ENCODE results near the gene ELF2.
A peak's percentile ranks its signal among the peaks of the same experiment; 100 is the strongest.
"Not testable (repeated sequence)": the region's sequence is repeated elsewhere in the genome, so short reads cannot be mapped to it uniquely, and the experiment has no call there.

ELF2 gene

DNA sequence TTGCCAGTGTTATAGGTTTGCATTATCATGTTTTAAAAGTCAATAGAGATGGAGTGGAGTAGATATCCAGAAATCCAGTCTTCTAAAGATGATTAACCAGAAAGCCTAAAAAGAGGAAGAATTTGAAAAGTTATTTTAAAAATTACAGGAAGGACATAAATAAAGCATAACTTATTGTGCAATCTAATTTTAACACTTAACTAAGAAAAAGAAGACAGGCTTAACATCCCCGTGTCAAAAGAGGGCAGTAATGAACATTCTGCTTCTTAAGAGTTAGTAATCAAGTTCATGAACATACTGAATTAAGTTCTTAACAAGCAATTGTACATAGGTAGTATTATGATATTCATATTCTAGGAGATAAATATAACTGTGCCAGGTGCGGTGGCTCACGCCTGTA is 39.3 kb downstream of the ELF2 start:
- DNase-seq = no peak

DNA sequence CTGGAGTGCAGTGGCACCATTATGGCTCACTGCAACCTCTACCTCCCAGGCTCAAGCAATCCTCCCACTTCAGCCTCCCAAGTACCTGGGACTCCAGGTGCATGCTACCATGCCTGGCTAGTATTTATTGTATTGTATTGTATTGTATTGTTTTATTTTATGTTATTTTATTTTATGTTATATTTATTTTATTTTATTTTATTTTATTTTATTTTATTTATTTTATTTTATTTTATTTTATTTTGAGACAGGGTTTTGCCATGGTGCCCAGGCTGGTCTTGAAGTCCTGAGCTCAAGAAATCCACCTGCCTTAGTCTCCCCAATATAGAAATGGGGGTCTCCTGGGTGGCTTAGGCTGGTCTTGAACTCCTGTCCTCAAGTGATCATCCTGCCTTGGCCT is 42.6 kb downstream of the ELF2 start:
- no peak for DNase-seq

DNA sequence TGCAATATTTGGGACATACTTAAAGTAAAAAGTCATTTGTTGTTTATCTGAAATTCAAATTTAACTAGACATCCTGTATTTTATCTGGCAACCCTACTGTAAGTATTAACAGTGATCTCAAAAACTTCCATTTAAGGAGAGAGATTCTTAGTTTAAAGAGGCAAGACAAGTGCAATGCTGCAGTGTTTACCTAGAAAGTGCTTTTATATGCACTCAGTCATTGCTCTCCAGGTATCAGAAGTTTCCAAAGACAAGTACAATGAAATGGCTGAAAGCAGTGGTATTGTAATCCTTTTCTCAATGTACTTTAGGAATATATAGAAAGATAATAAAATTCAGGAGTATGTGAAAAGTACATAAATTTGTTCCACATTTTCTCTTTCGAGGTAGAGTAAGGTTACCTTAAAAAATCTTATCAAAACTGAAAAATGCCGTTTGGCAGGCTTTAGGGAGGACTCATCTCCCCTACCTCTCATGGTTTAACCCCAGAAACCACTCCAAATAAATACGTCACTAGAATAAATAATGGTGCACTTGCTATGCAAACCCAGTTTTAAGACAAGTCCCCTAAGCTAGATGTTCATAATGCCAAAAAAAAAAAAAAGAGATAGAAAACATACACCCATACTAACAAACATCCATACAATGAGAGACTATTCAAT is 45.7 kb downstream of the ELF2 start:
- no peak for DNase-seq

GRCh38 chr4:139129206-139129605 is 47.8 kb downstream of the ELF2 start:
- DNase-seq = no peak

GRCh38 chr4:139126898-139127297 is 50.1 kb downstream of the ELF2 start:
- no peak for DNase-seq

DNA sequence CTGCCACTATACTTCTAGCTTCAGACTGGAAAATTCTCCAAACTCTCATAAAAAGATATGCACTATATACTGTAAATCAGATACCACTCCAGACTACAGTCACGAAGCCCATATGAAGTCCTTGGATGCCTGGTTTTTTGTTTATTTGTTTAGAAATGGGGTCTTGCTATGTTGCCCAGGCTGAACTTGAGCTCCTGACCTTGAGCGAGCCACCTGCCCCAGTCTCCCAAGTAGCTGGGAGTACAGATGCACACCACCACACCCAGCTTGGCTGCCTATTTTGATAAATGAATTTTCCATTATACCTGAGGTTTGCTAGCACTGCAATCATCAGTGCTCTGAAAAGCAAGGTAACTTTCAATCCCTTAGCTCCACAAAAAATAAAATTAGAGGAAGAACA is 53.1 kb downstream of the ELF2 start:
- DNase-seq = no peak

DNA sequence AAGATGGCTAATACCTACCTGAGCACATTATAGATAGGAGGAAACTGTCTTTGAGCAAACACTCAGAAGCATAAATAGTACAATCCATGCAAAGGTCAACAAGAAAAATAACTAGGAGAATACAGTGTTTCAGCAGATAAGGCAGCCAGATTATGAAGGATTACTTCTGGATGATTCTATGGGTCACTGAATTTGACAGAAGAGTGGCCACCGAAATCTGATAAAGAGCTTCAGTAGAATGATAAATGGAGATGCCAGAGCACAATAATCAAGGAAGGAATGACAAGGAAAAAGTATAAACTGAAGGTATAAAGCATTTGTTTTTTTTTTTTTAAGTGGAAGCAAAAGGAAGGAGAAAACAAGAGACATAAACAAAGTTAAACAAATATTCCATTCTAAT is 58.7 kb downstream of the ELF2 start:
- DNase-seq = no peak

GRCh38 chr4:139115226-139115625 is 61.8 kb downstream of the ELF2 start:
- no peak for DNase-seq

DNA sequence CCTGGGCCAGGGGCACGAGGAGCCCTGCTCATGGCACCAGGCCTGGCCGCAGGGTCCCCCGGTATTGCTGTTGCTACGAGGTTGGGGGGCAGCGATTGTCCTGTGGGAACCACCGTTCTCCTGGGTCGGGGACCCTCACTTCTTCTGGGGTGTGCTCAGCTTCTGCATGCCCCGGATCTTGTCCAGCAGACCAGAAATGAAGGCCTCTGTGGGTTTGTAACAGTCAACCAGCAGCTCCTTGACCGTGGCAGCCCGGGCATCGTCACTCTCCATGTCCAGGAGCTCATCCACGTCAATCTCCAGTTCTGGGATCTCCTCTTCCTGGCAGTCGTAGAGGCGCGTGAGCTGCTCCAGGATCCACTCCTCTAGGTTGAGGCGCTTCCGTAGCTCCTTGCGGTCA is 62.2 kb downstream of the ELF2 start:
- not testable (repeated sequence) for DNase-seq

DNA sequence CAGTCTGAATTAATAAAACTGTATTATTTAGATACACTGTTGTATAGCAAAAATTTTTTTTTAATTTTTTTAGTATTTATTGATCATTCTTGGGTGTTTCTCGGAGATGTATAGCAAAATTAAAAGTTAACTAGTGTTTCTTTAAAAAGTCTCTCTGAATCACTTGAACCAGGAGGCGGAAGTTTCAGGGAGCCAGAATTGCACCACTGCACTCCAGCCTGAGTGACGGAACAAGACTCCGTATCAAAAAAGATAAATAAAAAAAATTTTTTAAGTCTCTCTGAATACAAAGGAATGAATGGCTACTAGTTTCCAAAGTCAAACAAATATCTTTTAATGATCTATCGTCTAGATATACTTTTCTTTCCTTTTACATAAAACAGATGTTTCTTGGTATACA is 64.4 kb downstream of the ELF2 start:
- no peak for DNase-seq

DNA sequence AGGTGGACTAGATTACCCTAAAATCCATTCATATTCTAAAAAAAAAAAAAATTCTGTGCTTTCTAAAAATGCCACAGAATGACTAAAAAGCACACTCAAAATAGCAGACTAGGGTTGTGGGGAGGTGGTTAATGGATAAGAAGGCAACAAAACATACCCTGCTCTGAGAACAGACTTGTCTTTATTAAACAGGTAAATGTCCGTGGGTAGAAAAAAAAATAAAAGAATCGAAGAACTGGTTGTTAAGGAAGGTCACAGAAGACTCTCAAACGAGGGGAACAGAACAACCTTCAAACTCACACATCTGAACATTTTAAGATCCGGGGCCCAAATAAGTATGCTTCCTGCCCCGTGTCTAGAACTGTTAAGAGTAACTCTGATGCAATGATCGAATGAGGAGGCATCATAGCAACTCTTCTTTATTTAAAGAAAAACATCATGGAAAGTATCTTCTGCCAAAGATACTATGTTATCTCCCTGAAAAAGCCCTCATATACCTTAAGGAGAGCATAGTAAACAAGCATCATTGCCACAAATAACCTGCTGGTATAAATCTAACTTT is 68.4 kb downstream of the ELF2 start:
- no peak for DNase-seq

GRCh38 chr4:139099366-139099982 is 77.5 kb downstream of the ELF2 start:
- peak; percentile 74 for DNase-seq

DNA sequence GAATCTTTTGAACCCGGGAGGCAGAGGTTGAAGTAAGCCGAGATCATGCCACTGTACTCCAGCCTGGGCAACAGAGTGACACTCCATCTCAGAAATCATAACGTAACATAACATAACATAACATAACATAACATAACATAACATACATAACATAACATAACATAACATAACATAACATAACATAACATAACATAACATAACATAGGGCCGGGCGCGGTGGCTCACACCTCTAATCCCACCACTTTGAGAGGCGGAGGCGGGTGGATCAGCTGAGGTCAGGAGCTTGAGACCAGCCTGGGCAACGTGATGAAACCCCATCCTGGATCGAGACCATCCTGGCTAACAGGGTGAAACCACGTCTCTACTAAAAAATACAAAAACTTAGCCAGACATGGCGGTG is 84.7 kb downstream of the ELF2 start:
- no peak for DNase-seq

DNA sequence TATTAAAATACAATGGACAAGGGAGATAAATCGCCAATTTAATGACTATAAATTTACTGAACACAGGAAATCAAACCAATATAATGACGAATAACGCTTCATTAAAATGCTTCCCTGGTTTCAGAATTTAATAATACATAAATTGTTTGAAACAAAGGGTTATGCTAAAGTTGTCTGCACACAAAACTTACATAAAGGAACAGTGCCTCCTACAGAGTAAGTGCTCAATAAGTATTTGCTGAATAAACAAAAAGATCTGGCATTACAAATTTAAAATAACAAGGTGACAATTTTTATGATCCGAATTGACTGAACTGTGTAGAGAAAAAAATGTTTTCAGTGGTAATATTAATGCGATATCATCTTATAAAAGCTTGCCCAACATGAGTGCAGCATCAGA is 91.9 kb downstream of the ELF2 start:
- DNase-seq = no peak

- DNase-seq = no peak
Measured at GRCh38 chr4:139084804-139085093, 92.3 kb downstream of the ELF2 start.

DNA sequence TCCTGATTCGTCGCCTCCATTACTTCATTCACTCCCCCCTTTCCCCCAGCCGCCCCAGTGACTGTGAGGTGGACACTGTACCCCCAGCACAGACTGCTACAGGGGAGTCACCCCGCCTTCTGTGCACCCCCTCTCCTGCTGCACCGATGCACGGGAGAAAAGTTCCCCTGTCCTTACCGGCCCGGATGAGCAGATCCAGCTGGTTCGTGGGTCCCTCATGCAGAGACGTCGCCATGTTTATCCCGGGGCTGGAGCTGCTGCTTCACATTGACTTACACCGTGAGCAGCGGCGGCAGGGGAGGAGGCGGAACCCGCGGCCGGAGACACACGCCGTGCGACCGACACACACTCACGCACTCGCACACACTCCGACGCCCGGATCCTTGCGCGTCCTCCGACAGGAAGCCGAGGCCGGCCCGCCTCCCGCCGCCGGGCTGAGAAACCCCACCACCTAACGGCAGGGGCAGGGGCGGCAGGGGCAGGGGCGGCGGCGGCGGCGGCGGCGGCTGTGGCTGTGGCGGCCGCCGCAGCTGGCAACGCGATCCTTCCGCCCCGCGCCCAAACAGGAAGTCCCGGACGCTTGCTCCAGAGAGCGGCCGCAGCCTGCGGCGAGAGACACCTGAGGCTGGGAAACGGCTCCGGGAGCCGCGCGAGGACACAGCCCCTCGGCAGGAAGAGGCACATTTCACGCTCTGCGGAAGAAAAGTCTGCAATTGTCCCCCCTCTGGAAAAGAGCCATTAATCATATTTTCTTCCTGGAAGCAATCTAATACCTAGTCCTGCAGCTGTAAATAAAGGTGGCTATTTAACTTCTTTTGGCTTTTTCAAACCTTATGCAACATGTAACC is 92.8 kb downstream of the ELF2 start:
- DNase-seq = peak; percentile 85

DNA sequence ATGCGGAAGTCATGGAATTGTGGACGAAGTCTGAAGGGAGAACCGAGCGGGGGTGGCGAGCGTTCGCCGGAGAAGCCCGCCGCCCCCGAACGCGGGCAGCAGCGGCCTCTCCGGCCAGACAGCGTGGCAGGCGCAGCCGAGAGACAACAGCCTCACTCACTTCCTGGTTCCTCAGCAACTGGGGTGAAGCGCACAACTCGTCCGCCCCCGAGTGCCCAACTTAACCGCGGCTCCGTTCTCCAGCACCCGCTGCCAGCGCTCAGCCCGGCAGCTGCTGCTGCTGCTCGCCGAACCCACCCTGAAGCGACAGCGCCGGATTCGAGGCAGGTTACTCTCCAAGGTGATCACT is 93.4 kb downstream of the ELF2 start:
- peak; percentile 73 for DNase-seq

DNA sequence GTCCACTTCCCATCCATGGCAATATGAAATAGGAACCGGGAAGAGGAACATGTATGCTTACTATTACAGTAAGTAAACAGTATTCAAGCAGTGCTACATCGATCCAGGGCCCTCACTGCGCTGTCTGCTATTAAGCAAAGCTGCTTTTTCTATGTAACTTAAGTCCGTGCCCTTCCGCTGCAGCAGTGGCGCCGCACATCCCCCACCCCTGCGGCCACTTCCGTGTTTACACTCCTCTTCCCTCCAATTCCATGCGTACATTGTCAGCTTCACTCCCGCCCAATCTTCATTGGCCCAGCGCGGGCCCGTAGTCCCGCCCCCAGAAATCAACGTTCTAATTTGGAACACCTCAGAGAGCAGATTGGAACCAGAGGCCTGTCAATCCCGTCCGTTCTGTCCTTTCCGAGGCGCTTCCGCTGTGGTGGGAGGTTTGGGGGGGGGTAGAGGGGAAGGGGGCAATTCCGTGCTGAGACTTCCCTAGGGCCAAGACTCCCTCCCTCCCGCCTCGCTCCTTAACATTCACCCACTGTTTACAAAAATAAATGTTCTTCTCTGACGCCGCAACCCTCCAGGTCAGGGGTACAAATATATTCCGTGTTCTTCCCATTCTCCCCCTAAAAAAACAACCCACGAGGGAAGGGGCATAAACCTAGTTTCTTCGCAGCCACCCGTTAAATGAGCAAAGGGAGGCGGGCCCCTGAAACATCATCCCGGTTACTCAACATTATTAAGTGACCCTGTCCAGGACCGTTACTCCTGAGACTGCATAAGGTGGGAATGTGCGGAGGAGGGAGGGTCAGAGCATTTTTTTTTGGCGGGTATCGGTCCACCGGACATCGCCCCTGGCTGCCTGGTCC is 94.0 kb downstream of the ELF2 start:
- peak; percentile 94 for DNase-seq

GRCh38 chr4:139078926-139079325 is 98.1 kb downstream of the ELF2 start:
- DNase-seq = no peak

- no peak for DNase-seq
Measured at GRCh38 chr4:139077567-139078355, 99.3 kb downstream of the ELF2 start.

DNA sequence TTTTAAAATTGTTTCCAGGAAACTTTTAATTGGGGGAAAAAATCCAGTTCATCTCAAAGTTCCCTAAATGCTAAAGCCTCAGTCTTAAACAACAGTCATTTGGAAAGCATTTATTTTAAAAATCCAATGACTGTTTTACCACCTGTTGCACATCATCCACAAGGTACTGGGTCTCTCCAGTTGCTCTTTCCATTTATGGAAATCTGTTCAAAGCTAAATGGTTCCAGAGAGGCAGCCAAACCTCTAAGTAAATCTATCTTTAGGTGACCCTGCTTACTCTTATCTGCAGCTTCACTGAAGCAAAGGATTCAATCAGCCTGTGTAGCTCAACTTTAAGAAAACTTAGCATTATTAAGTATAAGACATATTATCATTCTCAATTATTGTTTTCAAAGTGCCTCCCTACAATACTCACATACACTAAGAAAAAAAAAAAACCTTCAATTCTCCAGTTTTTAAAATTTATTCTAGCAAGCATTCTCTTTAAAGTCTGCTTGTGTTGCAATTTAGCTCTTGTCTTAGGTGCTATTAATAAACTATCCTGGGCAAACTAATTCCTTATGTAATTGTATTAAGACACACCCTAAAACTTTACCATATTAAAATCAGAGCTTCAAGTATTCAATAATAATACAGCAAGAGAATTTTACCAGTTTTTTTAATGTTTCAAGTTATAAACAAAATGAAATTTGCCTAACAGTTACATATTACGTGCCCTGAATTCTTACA is 100.8 kb downstream of the ELF2 start:
- no peak for DNase-seq

GRCh38 chr4:139060591-139060990 is 116.4 kb downstream of the ELF2 start:
- DNase-seq = no peak

All from CD4-positive, alpha-beta T cell treated with Interleukin-15 for 1 hour (primary cell).